OCI-LY1 (cell line): Measurements from ENCODE around the gene ALOX15B.

Experiments used
- H2AFZ ChIP-seq: fragments of 200-600 bp; sonication (generic), shearing (Covaris generic); 2 replicates; pipeline ENCODE4 v1.6.0; 2014; ENCODE audit warnings: antibody characterized with exemption, mild to moderate bottlenecking, low read length
- H3F3A ChIP-seq: fragments of 200-600 bp; sonication (generic), shearing (Covaris generic); 2 replicates; pipeline ENCODE4 v1.6.0; 2014; ENCODE audit warnings: mild to moderate bottlenecking, antibody characterized with exemption, low read length, moderate library complexity; ENCODE audit not compliant: insufficient read depth
- H3K27ac ChIP-seq: fragments of 200-600 bp; sonication (generic); 2 replicates; pipeline ENCODE4 v1.5.1; 2014; ENCODE audit warnings: low read length, mixed run types, mild to moderate bottlenecking, low read depth; ENCODE audit not compliant: poor library complexity, severe bottlenecking
- H3K27me3 ChIP-seq: fragments of 200-600 bp; sonication (generic); 2 replicates; pipeline ENCODE4 v1.6.0; 2014; ENCODE audit warnings: antibody characterized with exemption, mild to moderate bottlenecking, low read length, moderate library complexity; ENCODE audit not compliant: insufficient read depth
- H3K36me3 ChIP-seq: fragments of 200-600 bp; sonication (generic); 2 replicates; pipeline ENCODE4 v1.6.1; 2014; ENCODE audit warnings: mild to moderate bottlenecking, antibody characterized with exemption, low read length, moderate library complexity, mixed read lengths; ENCODE audit not compliant: insufficient read depth
- H3K4me1 ChIP-seq: fragments of 200-600 bp; sonication (generic); 2 replicates; pipeline ENCODE4 v1.5.1; 2014; ENCODE audit warnings: mild to moderate bottlenecking, low read length, moderate library complexity; ENCODE audit not compliant: insufficient read depth, severe bottlenecking
- H3K4me2 ChIP-seq: fragments of 200-600 bp; sonication (generic), shearing (Covaris generic); 2 replicates; pipeline ENCODE4 v1.6.1; 2014; ENCODE audit warnings: low read length
- H3K4me3 ChIP-seq: fragments of 200-600 bp; sonication (generic); 2 replicates; pipeline ENCODE4 v1.5.1; 2014; ENCODE audit warnings: low read length, low read depth, mild to moderate bottlenecking, mixed read lengths; ENCODE audit not compliant: poor library complexity, severe bottlenecking
- H3K79me2 ChIP-seq: fragments of 200-600 bp; shearing (Covaris generic); 2 replicates; pipeline ENCODE4 v1.6.1; 2016; ENCODE audit warnings: mixed run types, low read length, mixed read lengths; ENCODE audit not compliant: insufficient read depth
- H3K9ac ChIP-seq: fragments of 200-600 bp; sonication (generic), shearing (Covaris generic); 2 replicates; pipeline ENCODE4 v1.6.1; 2014; ENCODE audit warnings: mild to moderate bottlenecking, low read length, mixed read lengths
- H3K9me2 ChIP-seq: fragments of 200-600 bp; sonication (generic), shearing (Covaris generic); 2 replicates; pipeline ENCODE4 v1.6.1; 2014; ENCODE audit warnings: low read depth, mild to moderate bottlenecking, low read length, mixed read lengths
- H3K9me3 ChIP-seq: fragments of 200-600 bp; shearing (Covaris generic); 2 replicates; pipeline ENCODE4 v1.6.1; 2014; ENCODE audit warnings: low read length, mixed read lengths
- H4K20me1 ChIP-seq: fragments of 200-600 bp; sonication (generic), shearing (Covaris generic); 2 replicates; pipeline ENCODE4 v1.6.0; 2016; ENCODE audit warnings: mild to moderate bottlenecking, low read length; ENCODE audit not compliant: insufficient read depth
- EZH2 ChIP-seq: fragments of 200-600 bp; sonication (generic), shearing (Covaris generic); IDR thresholded peaks from 2 replicates; pipeline ENCODE4 v1.8.0; 2017; ENCODE audit warnings: borderline replicate concordance, mixed run types, mild to moderate bottlenecking, antibody characterized with exemption, low read length, moderate library complexity, mixed read lengths
- TF ChIP-seq, protein P1 (sequence below): fragments of 200-600 bp; sonication (generic), shearing (Covaris generic); IDR thresholded peaks from 2 replicates; pipeline ENCODE4 v1.5.1; 2017; ENCODE audit warnings: mild to moderate bottlenecking, antibody characterized with exemption, low read length, moderate library complexity, mixed read lengths

ALOX15B gene

DNA sequence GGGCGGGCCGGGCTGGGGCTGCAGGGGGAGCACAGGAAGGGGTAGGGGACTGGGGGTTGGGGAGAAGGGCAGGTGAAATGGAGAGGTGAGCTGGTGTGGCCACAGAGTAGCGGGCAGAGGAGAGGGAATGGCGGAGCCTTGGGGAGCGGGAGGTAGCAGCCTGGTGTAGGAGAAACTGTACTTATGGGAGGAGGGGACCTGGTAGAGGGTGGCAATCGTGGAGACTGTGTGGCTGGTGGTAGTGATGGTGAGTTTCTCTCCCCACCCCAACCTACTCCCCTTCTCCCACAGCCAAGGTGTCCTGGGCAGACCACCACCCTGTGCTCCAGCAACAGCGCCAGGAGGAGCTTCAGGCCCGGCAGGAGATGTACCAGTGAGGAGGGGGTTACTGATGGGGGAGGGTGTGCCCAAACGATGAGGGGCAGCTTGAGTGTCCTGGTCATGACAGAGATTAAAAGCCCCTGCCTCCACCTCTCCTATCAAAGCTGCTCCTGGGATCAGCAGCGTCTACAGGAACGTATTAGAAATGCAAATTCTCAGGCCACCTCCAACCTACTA is 831 bp downstream of the ALOX15B start:
- Histone ChIP-seq H3K9me2 (no peaks in the 10 kb centered on the region), H3K9ac (no peak overlapping the region), H3K79me2 (no peaks in the 10 kb centered on the region), H3K27me3 (no peaks in the 10 kb centered on the region), H3K27ac (no peak overlapping the region), H3K4me1 (no peaks in the 10 kb centered on the region), H3K9me3 (no peaks in the 10 kb centered on the region), H2AFZ (no peak overlapping the region), H3K36me3 (no peaks in the 10 kb centered on the region; the same call in 1 of the 2 replicates), H3F3A (no peaks in the 10 kb centered on the region), H4K20me1 (no peaks in the 10 kb centered on the region), H3K4me2 (no peak overlapping the region), H3K4me3 (no peak overlapping the region)
- no peak for TF ChIP-seq EZH2
- TF ChIP-seq, protein P1, sequence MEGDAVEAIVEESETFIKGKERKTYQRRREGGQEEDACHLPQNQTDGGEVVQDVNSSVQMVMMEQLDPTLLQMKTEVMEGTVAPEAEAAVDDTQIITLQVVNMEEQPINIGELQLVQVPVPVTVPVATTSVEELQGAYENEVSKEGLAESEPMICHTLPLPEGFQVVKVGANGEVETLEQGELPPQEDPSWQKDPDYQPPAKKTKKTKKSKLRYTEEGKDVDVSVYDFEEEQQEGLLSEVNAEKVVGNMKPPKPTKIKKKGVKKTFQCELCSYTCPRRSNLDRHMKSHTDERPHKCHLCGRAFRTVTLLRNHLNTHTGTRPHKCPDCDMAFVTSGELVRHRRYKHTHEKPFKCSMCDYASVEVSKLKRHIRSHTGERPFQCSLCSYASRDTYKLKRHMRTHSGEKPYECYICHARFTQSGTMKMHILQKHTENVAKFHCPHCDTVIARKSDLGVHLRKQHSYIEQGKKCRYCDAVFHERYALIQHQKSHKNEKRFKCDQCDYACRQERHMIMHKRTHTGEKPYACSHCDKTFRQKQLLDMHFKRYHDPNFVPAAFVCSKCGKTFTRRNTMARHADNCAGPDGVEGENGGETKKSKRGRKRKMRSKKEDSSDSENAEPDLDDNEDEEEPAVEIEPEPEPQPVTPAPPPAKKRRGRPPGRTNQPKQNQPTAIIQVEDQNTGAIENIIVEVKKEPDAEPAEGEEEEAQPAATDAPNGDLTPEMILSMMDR = no peak

DNA sequence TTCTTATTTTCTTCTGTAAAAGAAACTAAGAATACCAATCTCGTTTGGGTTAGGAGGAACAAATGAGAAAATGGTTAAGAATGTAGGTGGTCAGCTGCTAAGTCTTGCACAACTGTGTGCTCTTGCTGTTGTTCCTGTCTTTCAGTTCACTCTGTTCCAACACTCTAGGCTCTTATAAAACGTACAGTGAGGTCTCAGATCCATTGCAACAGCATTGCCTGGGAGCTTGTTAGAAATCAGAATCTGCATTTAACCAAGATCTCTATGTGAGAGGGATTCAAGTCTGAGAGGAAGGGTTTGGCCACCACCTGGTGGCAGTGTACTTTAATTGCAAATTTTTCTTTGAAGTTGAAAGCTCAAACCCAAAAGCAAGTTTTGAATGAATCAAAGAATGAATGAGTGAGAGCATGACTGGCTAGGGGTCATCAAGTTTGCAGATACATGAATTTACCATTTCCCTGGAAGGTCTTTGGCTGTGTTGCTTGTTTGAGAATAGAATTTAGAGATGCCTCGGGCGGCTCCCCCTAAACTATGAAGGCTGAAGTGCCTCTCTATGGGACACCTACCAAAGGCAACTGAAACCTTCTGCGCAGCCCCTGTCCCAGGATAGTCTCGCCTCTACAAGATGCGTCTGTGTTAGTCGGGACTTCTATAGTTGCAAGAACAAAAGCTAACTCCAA is 2.5 kb downstream of the ALOX15B start:
- Histone ChIP-seq H3K9ac (no peak overlapping the region), H3K79me2 (no peaks in the 10 kb centered on the region), H2AFZ (no peak overlapping the region), H3K27me3 (no peaks in the 10 kb centered on the region; the same call in 1 of the 2 replicates), H3K36me3 (no peaks in the 10 kb centered on the region; the same call in 1 of the 2 replicates), H3F3A (no peaks in the 10 kb centered on the region), H3K9me2 (no peaks in the 10 kb centered on the region), H3K4me2 (no peak overlapping the region), H3K4me3 (no peak overlapping the region), H3K4me1 (no peaks in the 10 kb centered on the region), H3K9me3 (no peaks in the 10 kb centered on the region), H4K20me1 (no peaks in the 10 kb centered on the region), H3K27ac (no peak overlapping the region)
- TF ChIP-seq, protein P1 = peak; percentile 59; the same call in 1 of the 2 replicates
- TF ChIP-seq EZH2 = no peak

DNA sequence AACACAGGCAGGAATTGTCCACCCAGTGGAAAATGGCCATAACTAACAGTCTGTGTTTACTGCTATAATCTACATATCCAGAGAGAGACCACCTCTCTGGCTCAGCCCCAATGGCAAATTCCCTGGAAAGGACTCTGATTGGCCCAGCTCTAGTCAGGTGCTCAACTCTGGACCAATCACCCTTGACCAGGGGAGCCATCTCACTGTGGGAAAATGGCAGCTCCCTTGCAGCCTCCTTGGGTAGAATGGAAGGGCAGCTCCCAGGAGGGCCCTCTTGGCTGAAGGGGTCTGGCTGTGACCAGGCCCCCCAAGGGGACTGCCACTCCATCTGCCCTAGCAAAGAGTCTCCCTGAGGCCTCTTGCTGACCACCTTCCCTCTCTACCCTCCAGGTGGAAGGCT is 3.1 kb downstream of the ALOX15B start:
- Histone ChIP-seq H2AFZ (no peak overlapping the region), H3K36me3 (no peaks in the 10 kb centered on the region; the same call in 1 of the 2 replicates), H3K4me2 (no peak overlapping the region), H3K4me3 (no peak overlapping the region), H4K20me1 (no peaks in the 10 kb centered on the region), H3K9me2 (no peaks in the 10 kb centered on the region), H3K27ac (no peak overlapping the region), H3K79me2 (no peaks in the 10 kb centered on the region), H3K9me3 (no peaks in the 10 kb centered on the region), H3K4me1 (no peaks in the 10 kb centered on the region), H3K27me3 (peaks cover 5% of the 10 kb centered on the region; the same call in 1 of the 2 replicates), H3K9ac (no peak overlapping the region), H3F3A (no peaks in the 10 kb centered on the region)
- TF ChIP-seq, protein P1 = no peak
- no peak for TF ChIP-seq EZH2
